ENCODE data around the gene HLCS.

HLCS gene

GRCh38 chr21:36914244-36915013 is 52.0 kb downstream of the HLCS start:
- no peak for DNase-seq

GRCh38 chr21:36913247-36914169 is 53.0 kb downstream of the HLCS start:
- DNase-seq = no peak

GRCh38 chr21:36910581-36911307 is 55.7 kb downstream of the HLCS start:
- DNase-seq = no peak

- DNase-seq = no peak
Observed at GRCh38 chr21:36909901-36910561, 56.4 kb downstream of the HLCS start.

GRCh38 chr21:36909423-36909822 is 57.0 kb downstream of the HLCS start:
- no peak for DNase-seq

GRCh38 chr21:36908260-36908908 is 58.1 kb downstream of the HLCS start:
- no peak for DNase-seq

GRCh38 chr21:36904093-36904666 is 62.3 kb downstream of the HLCS start:
- no peak for DNase-seq

- no peak for DNase-seq
Observed at GRCh38 chr21:36902793-36903192, 63.7 kb downstream of the HLCS start.

GRCh38 chr21:36902331-36902730 is 64.1 kb downstream of the HLCS start:
- no peak for DNase-seq

- no peak for DNase-seq
Observed at GRCh38 chr21:36901575-36901974, 64.9 kb downstream of the HLCS start.

- no peak for DNase-seq
Observed at GRCh38 chr21:36893581-36893980, 72.9 kb downstream of the HLCS start.

- DNase-seq = no peak
Observed at GRCh38 chr21:36892201-36892600, 74.3 kb downstream of the HLCS start.

GRCh38 chr21:36891692-36892091 is 74.8 kb downstream of the HLCS start:
- no peak for DNase-seq

- no peak for DNase-seq
Observed at GRCh38 chr21:36891121-36891520, 75.3 kb downstream of the HLCS start.

- no peak for DNase-seq
Observed at GRCh38 chr21:36890086-36890485, 76.4 kb downstream of the HLCS start.

GRCh38 chr21:36889401-36889800 is 77.1 kb downstream of the HLCS start:
- DNase-seq = no peak

GRCh38 chr21:36888466-36888865 is 78.0 kb downstream of the HLCS start:
- DNase-seq = no peak

GRCh38 chr21:36887963-36888362 is 78.5 kb downstream of the HLCS start:
- DNase-seq = no peak

- DNase-seq = no peak
Observed at GRCh38 chr21:36883532-36884486, 82.7 kb downstream of the HLCS start.

- no peak for DNase-seq
Observed at GRCh38 chr21:36882776-36883175, 83.7 kb downstream of the HLCS start.

GRCh38 chr21:36881228-36881627 is 85.2 kb downstream of the HLCS start:
- no peak for DNase-seq
